Ishikawa (cell line): Measurements from ENCODE around the gene TMBIM1.

Experiments
- CEBPB ChIP-seq: IDR thresholded peaks from 2 replicates; pipeline ENCODE4 v1.6.1; 2012
- EGR1 ChIP-seq: IDR thresholded peaks from 2 replicates; pipeline ENCODE4 v1.6.1; 2012
- EP300 ChIP-seq: IDR thresholded peaks from 2 replicates; pipeline ENCODE4 v1.6.1; 2012; ENCODE audit warnings: borderline replicate concordance
- FOXM1 ChIP-seq: IDR thresholded peaks from 2 replicates; pipeline ENCODE4 v1.6.1; 2012; ENCODE audit warnings: low read depth, borderline replicate concordance
- NFIC ChIP-seq: IDR thresholded peaks from 2 replicates; pipeline ENCODE4 v1.6.1; 2012
- RAD21 ChIP-seq: IDR thresholded peaks from 2 replicates; pipeline ENCODE4 v1.6.1; 2012; ENCODE audit warnings: low read depth
- REST ChIP-seq: IDR thresholded peaks from 2 replicates; pipeline ENCODE4 v1.6.1; 2012; ENCODE audit warnings: low read depth, mild to moderate bottlenecking
- TAF1 ChIP-seq: IDR thresholded peaks from 2 replicates; pipeline ENCODE4 v1.6.1; 2012; ENCODE audit warnings: low read depth, mild to moderate bottlenecking
- TEAD4 ChIP-seq: IDR thresholded peaks from 2 replicates; pipeline ENCODE4 v1.6.1; 2012
- YY1 ChIP-seq: IDR thresholded peaks from 2 replicates; pipeline ENCODE4 v1.6.1; 2012; ENCODE audit warnings: low read depth

- TF ChIP-seq EP300 (no peak), TEAD4 (no peak), CEBPB (no peak), EGR1 (no peak), FOXM1 (no peak), REST (no peak), NFIC (no peak), TAF1 (no peak), YY1 (no peak), RAD21 (no peak)
Observed at GRCh38 chr2:218312267-218312756, 20.0 kb upstream of the TMBIM1 start.
